Liver (tissue), 3 donors: Measurements from ENCODE around the gene JMJD4.

Experiments
- CTCF ChIP-seq: fragments of 150-350 bp; IDR thresholded peaks from 2 replicates; pipeline ENCODE4 v1.5.1; 2017; ENCODE audit warnings: improper control_type of control experiment, low read depth, low read length; ENCODE audit not compliant: missing input control
- EGR1 ChIP-seq, 2 donors: IDR thresholded peaks; 2 replicates each; pipeline ENCODE4 v1.6.1; 2016 to 2018; ENCODE audit warnings: antibody characterized with exemption in 2 of 2, low read depth in 2 of 2
- GABPA ChIP-seq, 2 donors: IDR thresholded peaks in 1 of 2; conservative IDR thresholded peaks in 1 of 2; 2 replicates each; pipeline ENCODE4 v1.6.1; 2016; ENCODE audit warnings: antibody characterized with exemption in 2 of 2, mild to moderate bottlenecking in 1 of 2, moderate library complexity in 1 of 2
- HNF4G ChIP-seq: IDR thresholded peaks from 2 replicates; pipeline ENCODE4 v1.6.1; 2016; ENCODE audit warnings: antibody characterized with exemption
- MAX ChIP-seq: IDR thresholded peaks from 2 replicates; pipeline ENCODE4 v1.6.1; 2016; ENCODE audit warnings: antibody characterized with exemption
- SP1 ChIP-seq: IDR thresholded peaks from 2 replicates; pipeline ENCODE4 v1.6.1; 2018; ENCODE audit warnings: antibody characterized with exemption, mild to moderate bottlenecking
- TAF1 ChIP-seq: conservative IDR thresholded peaks from 2 replicates; pipeline ENCODE4 v1.6.1; 2016; ENCODE audit warnings: antibody characterized with exemption, mild to moderate bottlenecking
- TF ChIP-seq, protein P1 (sequence below): IDR thresholded peaks from 2 replicates; pipeline ENCODE4 v1.6.1; 2016; ENCODE audit warnings: antibody characterized with exemption, mild to moderate bottlenecking
- donor health status: healthy.
- donor health status: healthy.

- TF ChIP-seq CTCF (no peak), TAF1 (no peak), MAX (no peak), EGR1 (IDR thresholded peaks at IDR 0.05; ENCODE audit: low read depth in 2 of 2) (no peak), GABPA (IDR thresholded peaks at IDR 0.05 in 1 of 2, conservative IDR thresholded peaks at IDR 0.05 in 1 of 2) (no peak), SP1 (no peak), HNF4G (no peak)
- TF ChIP-seq, protein P1, sequence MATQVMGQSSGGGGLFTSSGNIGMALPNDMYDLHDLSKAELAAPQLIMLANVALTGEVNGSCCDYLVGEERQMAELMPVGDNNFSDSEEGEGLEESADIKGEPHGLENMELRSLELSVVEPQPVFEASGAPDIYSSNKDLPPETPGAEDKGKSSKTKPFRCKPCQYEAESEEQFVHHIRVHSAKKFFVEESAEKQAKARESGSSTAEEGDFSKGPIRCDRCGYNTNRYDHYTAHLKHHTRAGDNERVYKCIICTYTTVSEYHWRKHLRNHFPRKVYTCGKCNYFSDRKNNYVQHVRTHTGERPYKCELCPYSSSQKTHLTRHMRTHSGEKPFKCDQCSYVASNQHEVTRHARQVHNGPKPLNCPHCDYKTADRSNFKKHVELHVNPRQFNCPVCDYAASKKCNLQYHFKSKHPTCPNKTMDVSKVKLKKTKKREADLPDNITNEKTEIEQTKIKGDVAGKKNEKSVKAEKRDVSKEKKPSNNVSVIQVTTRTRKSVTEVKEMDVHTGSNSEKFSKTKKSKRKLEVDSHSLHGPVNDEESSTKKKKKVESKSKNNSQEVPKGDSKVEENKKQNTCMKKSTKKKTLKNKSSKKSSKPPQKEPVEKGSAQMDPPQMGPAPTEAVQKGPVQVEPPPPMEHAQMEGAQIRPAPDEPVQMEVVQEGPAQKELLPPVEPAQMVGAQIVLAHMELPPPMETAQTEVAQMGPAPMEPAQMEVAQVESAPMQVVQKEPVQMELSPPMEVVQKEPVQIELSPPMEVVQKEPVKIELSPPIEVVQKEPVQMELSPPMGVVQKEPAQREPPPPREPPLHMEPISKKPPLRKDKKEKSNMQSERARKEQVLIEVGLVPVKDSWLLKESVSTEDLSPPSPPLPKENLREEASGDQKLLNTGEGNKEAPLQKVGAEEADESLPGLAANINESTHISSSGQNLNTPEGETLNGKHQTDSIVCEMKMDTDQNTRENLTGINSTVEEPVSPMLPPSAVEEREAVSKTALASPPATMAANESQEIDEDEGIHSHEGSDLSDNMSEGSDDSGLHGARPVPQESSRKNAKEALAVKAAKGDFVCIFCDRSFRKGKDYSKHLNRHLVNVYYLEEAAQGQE: no peak
These were observed 27.3 kb downstream of the JMJD4 start for GRCh38 chr1:227707846-227708245.
